HCT116 (cell line): ENCODE results near the gene INAFM1.

ENCODE experiments used
- CBX3 ChIP-seq: IDR thresholded peaks from 2 replicates; pipeline ENCODE4 v1.6.1; 2012; ENCODE audit warnings: low read depth
- CEBPB ChIP-seq: IDR thresholded peaks from 2 replicates; pipeline ENCODE4 v1.6.1; 2012; ENCODE audit warnings: low read depth
- CTCF ChIP-seq, 3 experiments: fragments of 200-600 bp in 1 of 3; sonication (generic) in 1 of 3; IDR thresholded peaks in 2 of 3; conservative IDR thresholded peaks in 1 of 3; 2 replicates each; pipeline ENCODE4 v1.5.1; 2012 to 2017; ENCODE audit warnings: low read depth in 2 of 3, low read length in 2 of 3, antibody characterized with exemption in 1 of 3, borderline replicate concordance in 1 of 3, control low read depth in 1 of 3, mild to moderate bottlenecking in 1 of 3, mixed read lengths in 1 of 3, mixed run types in 1 of 3, moderate library complexity in 1 of 3; ENCODE audit not compliant: insufficient read depth in 1 of 3
- EGR1 ChIP-seq: IDR thresholded peaks from 2 replicates; pipeline ENCODE4 v1.6.1; 2012; ENCODE audit warnings: low read depth
- EZH2 ChIP-seq: fragments of 200-600 bp; sonication (generic); IDR thresholded peaks from 2 replicates; pipeline ENCODE4 v1.6.1; 2017; ENCODE audit warnings: antibody characterized with exemption, mixed run types
- EZH2phosphoT487 ChIP-seq: fragments of 200-600 bp; IDR thresholded peaks from 2 replicates; pipeline ENCODE4 v1.6.1; 2018; ENCODE audit warnings: antibody characterized with exemption, borderline replicate concordance
- FOSL1 ChIP-seq: IDR thresholded peaks from 2 replicates; pipeline ENCODE4 v1.6.1; 2012; ENCODE audit warnings: low read depth
- JUND ChIP-seq: IDR thresholded peaks from 2 replicates; pipeline ENCODE4 v1.6.1; 2012
- POLR2A ChIP-seq: IDR thresholded peaks from 2 replicates; pipeline ENCODE4 v1.7.0; 2011; ENCODE audit warnings: borderline replicate concordance; ENCODE audit not compliant: insufficient read depth, insufficient read length; ENCODE audit errors: extremely low read depth
- POLR2AphosphoS5 ChIP-seq: IDR thresholded peaks from 2 replicates; pipeline ENCODE4 v1.6.1; 2011; ENCODE audit warnings: mild to moderate bottlenecking, low read depth, low read length, moderate library complexity
- YY1 ChIP-seq: IDR thresholded peaks from 2 replicates; pipeline ENCODE4 v1.6.1; 2011; ENCODE audit warnings: low read length, low read depth, moderate library complexity, mild to moderate bottlenecking; ENCODE audit not compliant: insufficient replicate concordance; ENCODE audit errors: extremely low read depth

DNA sequence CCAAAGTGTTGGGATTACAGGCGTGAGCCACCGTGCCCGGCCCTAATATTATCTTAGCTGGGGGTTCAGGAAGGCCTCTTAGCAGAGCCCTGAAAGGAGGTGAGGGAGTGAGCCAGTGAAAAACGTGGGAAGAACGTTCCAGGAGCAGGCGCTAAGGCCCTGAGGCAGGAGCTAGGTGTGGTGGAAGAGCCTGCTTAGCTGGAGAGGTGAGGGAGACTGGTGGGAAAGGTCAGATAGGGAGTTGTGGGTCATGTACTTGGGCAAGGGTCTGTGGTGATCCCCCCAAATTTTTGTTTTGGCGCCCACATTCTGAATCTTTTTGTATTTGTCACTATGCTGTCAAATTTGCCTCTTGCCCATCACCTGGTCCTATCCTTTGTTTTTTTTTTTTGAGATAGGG lies 5.1 kb upstream of the INAFM1 start:
- no peak for TF ChIP-seq CTCF (IDR thresholded peaks at IDR 0.05 in 2 of 3, conservative IDR thresholded peaks at IDR 0.05 in 1 of 3; ENCODE audit: borderline replicate concordance in 1 of 3, insufficient read depth in 1 of 3, low read depth in 2 of 3, low read length in 2 of 3)
- no peak for TF ChIP-seq YY1
- TF ChIP-seq POLR2AphosphoS5: no peak
- TF ChIP-seq POLR2A: no peak
- no peak for TF ChIP-seq EZH2
- TF ChIP-seq CBX3: no peak
- no peak for TF ChIP-seq EGR1
- TF ChIP-seq EZH2phosphoT487: no peak
- TF ChIP-seq CEBPB: no peak
- no peak for TF ChIP-seq JUND
- TF ChIP-seq FOSL1: no peak
